GM18526 (cell line): ENCODE data around the gene B3GNT7.
A peak's percentile ranks its signal among the peaks of the same experiment; 100 is the strongest.

Experiments
- POLR2A ChIP-seq: IDR thresholded peaks from 3 replicates; pipeline ENCODE4 v1.6.1; 2011; ENCODE audit not compliant: insufficient read length; ENCODE audit errors: extremely low read depth

The B3GNT7 gene

GRCh38 chr2:231392431-231393148 lies 2.9 kb upstream of the B3GNT7 start:
- TF ChIP-seq POLR2A: no peak

DNA sequence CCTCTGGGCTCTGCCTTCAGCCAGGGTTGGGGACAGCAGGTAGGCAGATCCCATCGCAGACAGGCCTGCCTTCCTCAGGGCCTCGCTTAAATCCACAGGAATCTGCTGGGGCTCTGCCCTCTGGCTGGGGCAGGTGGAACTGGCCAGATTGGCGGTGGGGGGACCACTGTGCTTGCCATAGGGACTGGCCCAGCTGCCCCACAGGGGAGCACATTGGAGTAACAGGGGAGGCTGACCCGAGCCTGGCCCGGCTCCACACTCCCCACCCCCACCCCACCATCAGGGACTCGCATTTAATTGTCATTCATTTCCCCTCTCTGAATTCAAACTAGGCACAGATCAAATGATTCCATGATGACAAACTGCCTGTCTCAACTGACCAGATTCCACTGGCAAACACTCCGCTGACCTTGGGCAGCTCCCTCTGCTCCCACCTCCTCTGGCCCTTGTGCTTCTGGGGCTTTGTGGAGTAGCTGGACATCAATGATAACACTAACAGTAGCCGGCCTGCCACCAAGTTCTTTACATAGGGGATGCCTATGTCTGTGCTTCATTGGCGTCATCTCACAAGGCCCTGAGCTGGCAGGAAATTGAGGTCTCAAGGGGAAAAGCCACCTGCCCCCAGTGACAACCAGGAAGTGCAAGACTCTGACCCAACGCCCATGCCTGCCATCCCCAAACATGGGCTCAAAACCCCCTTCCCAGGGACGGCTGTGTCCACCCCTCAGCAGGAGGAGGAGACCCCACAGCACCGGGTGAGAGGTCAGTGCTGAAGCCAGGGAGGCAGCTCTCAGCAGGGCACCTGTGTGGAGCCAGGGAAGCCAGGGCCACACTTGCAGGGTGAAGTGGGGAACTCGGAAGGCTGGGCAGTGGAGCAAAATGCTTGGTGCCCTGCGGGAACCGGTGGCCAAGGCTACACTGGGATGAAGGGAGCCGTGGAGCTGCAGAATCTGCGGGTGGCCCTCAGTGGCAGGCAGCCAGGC lies 2.1 kb upstream of the B3GNT7 start:
- TF ChIP-seq POLR2A: peak; percentile 61

GRCh38 chr2:231394211-231395141 lies 1.0 kb upstream of the B3GNT7 start:
- peak; percentile 58 for TF ChIP-seq POLR2A

DNA sequence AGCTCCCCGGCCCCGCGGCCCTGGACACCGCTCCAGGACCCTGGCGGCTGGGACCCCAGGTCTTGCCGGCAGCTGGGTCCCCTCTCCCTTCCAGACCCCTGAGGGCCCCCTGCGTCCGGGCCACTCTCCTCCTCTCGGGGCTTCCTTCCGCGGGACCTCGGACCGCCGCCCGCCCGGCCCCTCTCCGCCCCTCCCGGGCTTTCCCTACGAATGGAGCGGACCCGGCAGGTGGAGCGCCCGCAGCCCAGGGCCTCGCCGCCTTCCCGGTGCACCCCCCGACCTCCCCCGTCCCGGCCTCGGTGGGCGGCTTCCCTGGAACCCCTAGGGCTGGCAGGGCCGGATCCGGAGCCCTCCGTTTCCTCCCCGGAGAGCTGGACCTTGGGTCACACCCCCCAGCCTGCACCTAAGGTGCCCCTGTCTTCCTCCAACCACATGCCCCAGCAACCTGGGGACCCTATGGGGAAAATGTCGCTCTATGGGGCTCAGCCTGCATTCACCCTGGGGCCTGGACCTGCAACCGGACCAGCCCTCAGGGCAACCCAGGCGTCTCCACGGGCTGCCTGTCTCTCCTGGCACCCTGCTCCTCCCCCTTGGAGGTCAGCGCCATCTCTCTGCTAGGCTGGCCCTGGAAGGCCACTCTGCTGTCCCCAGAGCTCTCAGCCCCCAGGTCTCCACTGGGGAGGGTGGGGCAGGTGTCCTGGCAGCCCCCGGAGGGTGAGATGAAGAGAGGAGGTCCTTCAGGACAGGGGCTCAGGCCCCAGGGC lies 730 bp downstream of the B3GNT7 start:
- TF ChIP-seq POLR2A: no peak

GRCh38 chr2:231397011-231397927 lies 1.8 kb downstream of the B3GNT7 start:
- TF ChIP-seq POLR2A: no peak

- TF ChIP-seq POLR2A: no peak
Measured at GRCh38 chr2:231397928-231398294, 2.4 kb downstream of the B3GNT7 start.

DNA sequence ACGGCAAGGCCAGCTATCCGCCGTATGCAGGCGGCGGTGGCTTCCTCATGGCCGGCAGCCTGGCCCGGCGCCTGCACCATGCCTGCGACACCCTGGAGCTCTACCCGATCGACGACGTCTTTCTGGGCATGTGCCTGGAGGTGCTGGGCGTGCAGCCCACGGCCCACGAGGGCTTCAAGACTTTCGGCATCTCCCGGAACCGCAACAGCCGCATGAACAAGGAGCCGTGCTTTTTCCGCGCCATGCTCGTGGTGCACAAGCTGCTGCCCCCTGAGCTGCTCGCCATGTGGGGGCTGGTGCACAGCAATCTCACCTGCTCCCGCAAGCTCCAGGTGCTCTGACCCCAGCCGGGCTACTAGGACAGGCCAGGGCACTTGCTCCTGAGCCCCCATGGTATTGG lies 3.1 kb downstream of the B3GNT7 start:
- no peak for TF ChIP-seq POLR2A

DNA sequence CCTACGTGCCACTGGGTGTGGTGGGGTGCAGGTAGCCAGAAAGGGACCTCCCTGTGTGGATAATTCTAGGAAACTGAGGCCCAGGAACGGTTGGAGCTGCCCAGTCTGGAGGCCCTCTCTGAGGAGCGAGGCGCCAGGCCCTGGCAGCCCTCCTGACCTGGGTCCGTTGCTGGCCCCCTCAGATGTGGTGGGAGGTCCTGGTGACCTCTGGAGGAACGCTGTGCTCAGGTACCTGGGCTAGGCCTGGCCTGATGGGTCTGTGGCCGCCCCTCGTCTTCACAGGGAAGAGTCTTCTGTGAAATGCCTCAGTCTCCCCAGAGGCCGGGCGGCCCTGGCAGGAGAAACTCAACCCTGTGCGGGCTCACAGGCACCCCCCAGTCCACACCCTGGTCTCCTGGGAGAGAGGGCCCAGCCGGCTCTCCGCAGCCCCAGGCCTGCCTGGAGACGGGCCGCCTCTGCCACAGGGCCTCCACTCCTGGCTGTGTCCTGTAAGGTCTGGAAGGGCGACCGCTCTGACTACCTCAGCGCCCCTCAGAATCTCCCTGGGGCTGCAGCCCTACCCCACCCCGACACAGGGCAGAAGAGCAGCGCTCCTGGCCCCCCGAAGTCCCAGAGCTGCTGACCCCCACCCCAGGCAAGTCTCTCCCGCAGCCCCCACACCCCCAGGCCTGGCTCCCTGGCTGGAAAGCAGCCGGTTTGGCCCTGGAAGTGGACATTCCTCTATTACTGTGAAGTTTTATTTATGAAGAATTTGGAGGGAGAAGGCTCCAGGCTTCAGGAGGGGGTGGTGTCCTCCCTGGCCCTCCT lies 3.7 kb downstream of the B3GNT7 start:
- TF ChIP-seq POLR2A: no peak

GRCh38 chr2:231399853-231400680 lies 4.6 kb downstream of the B3GNT7 start:
- TF ChIP-seq POLR2A: no peak

GRCh38 chr2:231409776-231410175 lies 14.3 kb downstream of the B3GNT7 start:
- no peak for TF ChIP-seq POLR2A

DNA sequence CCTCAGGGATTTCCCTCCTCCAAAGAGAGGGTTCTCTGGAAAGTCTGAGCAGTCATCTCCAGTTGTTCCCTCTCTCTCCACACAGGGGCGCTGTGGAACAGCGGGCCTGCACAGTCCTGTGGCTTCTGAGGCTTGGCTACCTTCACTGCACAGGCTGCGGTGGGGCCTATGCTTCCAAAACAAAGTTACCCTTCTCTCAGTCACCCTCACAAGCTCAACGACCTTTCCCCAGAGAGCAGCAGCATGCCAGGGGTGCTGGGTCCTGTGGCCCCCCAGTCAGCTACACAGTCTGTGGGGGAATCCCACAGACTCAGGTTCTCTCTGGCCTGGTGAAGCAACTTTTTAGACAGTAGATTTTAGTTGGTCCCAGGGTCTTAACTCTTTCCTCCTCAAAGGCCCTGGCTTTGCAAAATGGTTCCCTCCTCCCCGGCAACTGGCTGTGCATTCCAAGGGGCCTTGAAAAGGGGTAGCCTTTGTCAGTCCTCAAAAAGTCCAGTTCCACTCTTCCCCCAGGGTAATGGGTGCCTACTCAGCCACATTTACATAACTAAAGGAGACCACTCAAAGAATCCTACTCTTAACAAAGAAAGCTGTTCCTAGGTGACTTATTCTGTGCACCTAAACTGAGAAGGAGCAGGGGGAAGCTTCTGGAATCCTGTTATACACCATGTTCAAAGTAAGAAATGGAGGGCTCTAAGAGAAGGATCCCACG lies 14.9 kb downstream of the B3GNT7 start:
- TF ChIP-seq POLR2A: no peak
